Loucy (cell line): ENCODE data around the gene SUPT4H1.

ENCODE experiments used
- EZH2phosphoT487 ChIP-seq: fragments of 200-600 bp; IDR thresholded peaks from 2 replicates; pipeline ENCODE4 v1.6.1; 2018; ENCODE audit warnings: antibody characterized with exemption, mild to moderate bottlenecking, moderate library complexity, borderline replicate concordance
- TF ChIP-seq, protein P1 (sequence below): fragments of 200-600 bp; sonication (generic); conservative IDR thresholded peaks from 2 replicates; pipeline ENCODE4 v1.5.1; 2014; ENCODE audit warnings: mild to moderate bottlenecking, antibody characterized with exemption, low read length

- TF ChIP-seq, protein P1, sequence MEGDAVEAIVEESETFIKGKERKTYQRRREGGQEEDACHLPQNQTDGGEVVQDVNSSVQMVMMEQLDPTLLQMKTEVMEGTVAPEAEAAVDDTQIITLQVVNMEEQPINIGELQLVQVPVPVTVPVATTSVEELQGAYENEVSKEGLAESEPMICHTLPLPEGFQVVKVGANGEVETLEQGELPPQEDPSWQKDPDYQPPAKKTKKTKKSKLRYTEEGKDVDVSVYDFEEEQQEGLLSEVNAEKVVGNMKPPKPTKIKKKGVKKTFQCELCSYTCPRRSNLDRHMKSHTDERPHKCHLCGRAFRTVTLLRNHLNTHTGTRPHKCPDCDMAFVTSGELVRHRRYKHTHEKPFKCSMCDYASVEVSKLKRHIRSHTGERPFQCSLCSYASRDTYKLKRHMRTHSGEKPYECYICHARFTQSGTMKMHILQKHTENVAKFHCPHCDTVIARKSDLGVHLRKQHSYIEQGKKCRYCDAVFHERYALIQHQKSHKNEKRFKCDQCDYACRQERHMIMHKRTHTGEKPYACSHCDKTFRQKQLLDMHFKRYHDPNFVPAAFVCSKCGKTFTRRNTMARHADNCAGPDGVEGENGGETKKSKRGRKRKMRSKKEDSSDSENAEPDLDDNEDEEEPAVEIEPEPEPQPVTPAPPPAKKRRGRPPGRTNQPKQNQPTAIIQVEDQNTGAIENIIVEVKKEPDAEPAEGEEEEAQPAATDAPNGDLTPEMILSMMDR: no peak
- TF ChIP-seq EZH2phosphoT487: no peak
Observed at GRCh38 chr17:58343131-58343530, 8.9 kb downstream of the SUPT4H1 start.
